NOMO-1 treated with dmso at 0.1 percent for 144 hours (cell line): ENCODE results near the gene PNO1.
A peak's percentile ranks its signal among the peaks of the same experiment; 100 is the strongest.
"Not testable (repeated sequence)": the region's sequence is repeated elsewhere in the genome, so short reads cannot be mapped to it uniquely, and the experiment has no call there.

Source experiments
- DNase-seq: peaks from one replicate; lab custom pipeline; 2025; ENCODE audit not compliant: unreplicated experiment; lab: John Stamatoyannopoulos, UW

Gene PNO1

GRCh38 chr2:68157402-68158133 lies at the start of gene PNO1:
PNO1 (plus strand) TSS chr2:68157888; CDS start chr2:68157935, 47 bp downstream.
- DNase-seq: peak; percentile 92

DNA sequence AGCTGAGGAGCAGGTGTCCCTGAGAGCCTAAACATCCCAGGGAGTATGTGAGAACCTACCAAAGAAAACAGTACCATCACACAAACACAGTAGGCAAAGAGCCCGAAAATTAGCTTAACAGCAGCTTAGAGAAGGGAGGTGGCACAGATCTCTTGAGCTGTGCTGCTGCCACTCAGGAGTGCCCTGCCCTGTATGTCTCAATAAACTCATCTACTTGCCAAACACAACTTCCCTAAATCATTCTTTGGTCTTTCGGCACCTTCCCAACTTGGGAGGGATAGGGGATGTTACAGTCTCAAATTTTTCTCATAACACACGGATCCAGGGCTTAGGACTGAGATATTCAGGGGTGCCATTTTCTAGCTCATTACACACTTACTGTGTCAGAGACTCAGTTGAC lies 49.6 kb upstream of the PNO1 start:
- DNase-seq: peak; percentile 54

DNA sequence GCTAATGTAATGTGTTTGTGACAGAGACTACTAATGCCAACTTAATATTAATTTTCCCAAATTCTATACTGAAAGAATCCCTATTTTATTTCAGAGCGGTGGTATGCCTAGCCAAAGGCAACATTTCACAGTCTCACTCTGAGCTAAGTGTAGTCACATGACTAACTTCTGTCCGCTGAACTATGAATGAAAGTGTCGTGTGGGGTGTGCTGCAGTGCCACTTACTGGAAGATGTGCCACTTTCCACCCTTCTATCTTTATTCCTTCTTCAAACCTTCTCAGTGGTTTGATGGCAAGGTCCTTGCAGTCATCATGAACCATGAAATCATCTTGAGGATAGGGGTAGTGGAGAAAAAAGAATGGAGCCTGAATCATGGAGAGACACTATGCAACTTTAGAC lies 47.6 kb upstream of the PNO1 start:
- peak; percentile 16 for DNase-seq

GRCh38 chr2:68115965-68116364 lies 41.7 kb upstream of the PNO1 start:
- DNase-seq: no peak

- not testable (repeated sequence) for DNase-seq
Observed at GRCh38 chr2:68117922-68118321, 39.8 kb upstream of the PNO1 start.

DNA sequence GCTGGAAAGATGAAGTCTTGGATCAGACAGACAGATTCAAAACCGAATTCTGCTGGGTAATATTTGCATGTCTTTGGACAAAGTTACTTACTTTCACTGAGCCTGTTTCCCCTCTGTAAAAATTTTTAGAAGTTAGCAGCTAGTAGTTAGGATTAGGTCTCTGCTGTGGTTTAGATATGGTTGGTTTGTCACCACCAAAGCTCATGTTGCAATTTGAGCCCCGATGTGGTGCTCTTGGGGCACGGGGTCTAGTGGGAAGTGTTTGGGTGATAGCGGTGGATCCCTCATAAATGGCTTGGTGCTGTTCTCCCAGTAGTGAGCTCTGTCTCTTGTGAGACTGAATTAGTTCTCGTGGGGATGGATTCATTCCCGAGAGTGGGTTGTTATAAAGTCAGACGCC lies 38.9 kb upstream of the PNO1 start:
- no peak for DNase-seq

- no peak for DNase-seq
Observed at GRCh38 chr2:68119504-68119903, 38.2 kb upstream of the PNO1 start.

GRCh38 chr2:68121873-68122679 lies 35.6 kb upstream of the PNO1 start:
- DNase-seq: no peak

GRCh38 chr2:68122680-68122964 lies 35.1 kb upstream of the PNO1 start:
- DNase-seq: no peak

GRCh38 chr2:68124321-68124720 lies 33.4 kb upstream of the PNO1 start:
- no peak for DNase-seq

DNA sequence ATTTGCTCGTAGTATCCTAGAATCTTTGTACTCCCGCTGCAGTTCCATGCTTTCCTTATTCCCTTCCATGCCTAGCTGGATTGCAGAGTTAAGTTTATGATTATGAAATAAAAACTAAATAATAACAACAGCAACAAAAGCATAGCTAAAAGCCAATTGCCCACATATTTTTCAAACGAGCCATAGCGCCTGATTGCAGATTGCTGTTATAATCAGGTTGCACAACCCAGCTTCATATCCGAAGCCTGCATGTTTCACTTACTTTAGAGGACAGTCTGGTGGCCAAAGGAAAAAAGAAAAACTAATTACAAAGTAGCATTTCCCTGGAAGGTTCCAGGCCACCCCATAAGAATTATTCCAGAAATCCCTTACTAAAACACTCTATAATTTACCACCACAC lies 31.9 kb upstream of the PNO1 start:
- DNase-seq: no peak

GRCh38 chr2:68126561-68126960 lies 31.1 kb upstream of the PNO1 start:
- DNase-seq: no peak

- DNase-seq: no peak
Observed at GRCh38 chr2:68127358-68128242, 30.1 kb upstream of the PNO1 start.

- no peak for DNase-seq
Observed at GRCh38 chr2:68134120-68134519, 23.6 kb upstream of the PNO1 start.

DNA sequence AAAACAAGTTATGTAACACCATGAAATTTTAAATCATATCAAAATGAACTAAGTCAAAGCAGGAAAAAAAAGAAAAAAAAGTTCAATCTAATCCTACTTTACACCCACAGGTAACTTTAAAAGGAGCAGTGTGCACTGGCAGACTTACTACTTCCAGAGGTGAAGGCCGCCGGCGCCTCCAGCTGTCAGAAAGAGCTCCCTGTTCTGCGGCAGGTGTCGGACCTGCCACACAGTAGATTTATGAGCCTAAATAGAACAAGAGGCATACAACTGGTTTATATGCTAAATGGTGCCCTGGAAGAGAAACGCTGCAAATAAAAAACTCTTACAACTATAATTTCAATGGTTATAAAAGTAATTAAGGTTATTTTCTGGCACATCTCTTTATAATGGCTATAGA lies 23.1 kb upstream of the PNO1 start:
- DNase-seq: no peak

DNA sequence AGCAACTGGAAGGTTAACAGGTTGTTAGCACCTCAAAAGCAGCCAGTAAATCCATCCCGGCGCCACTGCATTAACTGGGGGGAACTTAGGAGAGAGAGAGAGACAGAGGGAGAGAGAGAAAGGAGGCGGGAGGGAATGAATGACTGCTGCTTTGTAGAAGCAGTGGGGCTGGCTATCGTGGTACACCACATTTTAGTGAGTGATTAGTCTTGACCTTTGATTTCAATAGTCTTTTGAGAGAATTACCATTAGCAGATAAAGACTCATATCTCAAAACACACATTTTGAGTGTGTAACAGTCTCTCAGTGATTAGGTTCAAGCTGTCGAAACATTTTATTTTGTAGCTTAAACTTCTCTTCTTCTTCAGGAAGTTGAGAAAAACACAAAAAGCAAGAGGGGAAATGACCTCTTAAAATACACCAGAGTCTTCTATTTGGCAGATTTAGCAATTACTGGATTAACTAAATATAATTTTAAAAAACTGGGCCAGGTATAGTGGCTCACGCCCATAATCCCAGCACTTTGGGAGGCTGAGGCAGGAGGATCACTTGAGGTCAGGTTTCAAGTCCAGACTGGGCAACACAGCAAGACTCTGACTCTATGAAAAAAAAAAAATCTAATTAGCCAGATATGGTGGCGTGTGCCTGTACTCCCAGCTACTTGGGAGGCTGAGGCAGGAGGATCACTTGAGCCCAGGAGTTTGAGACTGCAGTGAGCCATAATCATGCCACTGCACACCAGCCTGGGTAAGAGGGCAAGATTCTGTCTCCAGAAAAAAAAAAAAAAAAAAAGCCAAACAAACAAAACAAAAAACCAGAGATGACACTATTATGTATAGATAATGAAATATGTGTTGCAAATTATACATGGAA lies 22.0 kb upstream of the PNO1 start:
- no peak for DNase-seq

DNA sequence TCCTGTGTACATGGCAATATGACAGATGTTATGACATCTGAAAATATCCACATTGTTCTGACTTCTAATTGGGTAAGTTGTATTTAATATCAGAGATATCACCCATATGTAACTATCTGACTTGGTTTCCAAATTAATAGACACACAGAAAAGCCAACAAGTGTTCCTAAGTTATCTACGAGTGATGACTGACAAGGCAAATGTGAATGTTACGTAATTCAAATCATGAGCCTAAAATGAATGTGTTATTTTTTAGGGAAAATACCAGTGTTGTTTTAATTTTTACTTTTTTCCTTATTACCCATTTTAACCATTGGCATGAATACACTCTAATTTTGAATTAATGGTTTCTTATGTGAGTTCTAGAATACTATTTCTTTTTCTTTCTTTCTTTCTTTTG lies 15.8 kb upstream of the PNO1 start:
- no peak for DNase-seq

DNA sequence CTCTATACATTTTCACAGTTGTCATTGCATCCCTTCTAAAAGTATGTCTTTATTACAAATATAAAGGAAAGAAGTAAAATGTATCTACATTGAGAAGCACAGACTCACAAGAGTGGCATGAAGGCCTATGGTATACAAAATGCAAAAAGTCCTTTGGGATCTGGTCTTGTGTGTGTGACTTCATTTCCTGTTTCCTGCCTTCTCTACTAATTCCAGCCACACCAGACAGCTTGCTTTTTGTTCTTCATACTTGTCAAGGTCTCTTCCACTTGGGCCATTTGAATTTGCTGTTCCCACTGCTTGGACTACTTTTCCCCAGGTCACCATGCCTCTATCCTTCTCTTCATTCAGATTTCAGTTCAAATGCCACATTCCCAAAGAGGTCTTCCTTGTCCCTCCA lies 6.7 kb upstream of the PNO1 start:
- no peak for DNase-seq

DNA sequence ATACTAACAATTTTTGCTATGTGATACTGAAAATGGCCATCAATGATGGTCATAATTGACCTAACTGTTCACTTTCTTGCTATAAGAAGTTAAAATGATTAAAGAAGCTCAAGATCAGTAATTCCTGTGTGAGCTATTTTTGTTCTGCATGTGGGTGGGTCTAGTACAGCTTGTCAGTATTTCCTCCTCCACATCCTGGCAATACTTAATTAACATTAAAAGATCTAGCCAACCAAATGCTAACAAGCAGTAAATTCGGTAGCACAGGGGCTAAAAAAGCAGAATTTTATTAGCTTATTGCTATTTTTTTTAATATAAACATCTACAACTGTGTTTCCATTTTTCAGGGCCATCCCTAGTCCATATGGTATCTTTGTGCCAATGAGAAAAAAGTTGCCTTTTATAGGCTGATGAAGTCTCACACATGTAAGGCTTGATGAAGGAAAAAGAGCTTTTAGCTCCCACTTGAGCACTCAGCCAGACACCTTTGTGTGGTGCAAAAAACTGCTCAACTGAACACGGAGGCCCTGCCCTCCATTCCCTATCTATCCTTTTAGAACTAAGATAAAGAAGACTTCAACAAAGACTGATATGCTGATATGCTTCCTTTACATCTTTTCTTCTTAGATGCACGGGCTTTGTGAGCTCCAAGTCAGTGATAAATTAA lies 4.9 kb upstream of the PNO1 start:
- no peak for DNase-seq

GRCh38 chr2:68155618-68156017 lies 2.1 kb upstream of the PNO1 start:
- no peak for DNase-seq
